Osteocyte (in vitro differentiated cells): ENCODE data around the gene GCAT. TPM values are rescaled to one million over a fixed set of nuclear protein-coding genes. Genes with fewer than 3 reads are reported as not detected.

ENCODE experiments used
- DNase-seq: peaks from one replicate; pipeline ENCODE4 v3.0.0; 2021; ENCODE audit warnings: mixed read lengths; ENCODE audit not compliant: unreplicated experiment; ENCODE audit errors: extremely low spot score
- H3K27ac Mint-ChIP-seq: one replicate; pipeline ENCODE4 v1.8.0; 2021; ENCODE audit warnings: mild to moderate bottlenecking, mixed read lengths; ENCODE audit not compliant: unreplicated experiment
- H3K27me3 Mint-ChIP-seq: one replicate; pipeline ENCODE4 v1.8.0; 2021; ENCODE audit warnings: mixed read lengths; ENCODE audit not compliant: unreplicated experiment
- H3K36me3 Mint-ChIP-seq: one replicate; pipeline ENCODE4 v1.8.0; 2021; ENCODE audit warnings: mixed read lengths; ENCODE audit not compliant: unreplicated experiment
- H3K4me1 Mint-ChIP-seq: one replicate; pipeline ENCODE4 v1.8.0; 2021; ENCODE audit warnings: mixed read lengths; ENCODE audit not compliant: unreplicated experiment
- H3K4me3 Mint-ChIP-seq: one replicate; pipeline ENCODE4 v1.8.0; 2021; ENCODE audit warnings: mild to moderate bottlenecking, moderate library complexity, mixed read lengths; ENCODE audit not compliant: unreplicated experiment
- H3K9me3 Mint-ChIP-seq: one replicate; pipeline ENCODE4 v1.8.0; 2021; ENCODE audit warnings: mixed read lengths; ENCODE audit not compliant: unreplicated experiment
- total RNA-seq: library from RNA; stranded (reverse); gene quantifications from 2 replicates; pipeline ENCODE4 v1.2.1, GENCODE V29; 2021
- TF ChIP-seq, protein P1 (sequence below): fragments of 200-600 bp; sonication (generic); IDR thresholded peaks from 2 replicates; pipeline ENCODE4 v1.5.0; 2021; ENCODE audit warnings: antibody characterized with exemption, mild to moderate bottlenecking, moderate library complexity

Gene GCAT
- total RNA-seq, 1 donor from 2014 or later, result 33.4 TPM

GRCh38 chr22:37822079-37822833 lies 14.5 kb downstream of the GCAT start:
- peaks cover 12% of the 10 kb centered on the region for H3K4me1 Mint-ChIP-seq
- no peak for DNase-seq
- no peak overlapping the region for H3K4me3 Mint-ChIP-seq
- H3K27ac Mint-ChIP-seq, result no peak overlapping the region
- H3K27me3 Mint-ChIP-seq, result peaks cover 6% of the 10 kb centered on the region
- TF ChIP-seq, protein P1, sequence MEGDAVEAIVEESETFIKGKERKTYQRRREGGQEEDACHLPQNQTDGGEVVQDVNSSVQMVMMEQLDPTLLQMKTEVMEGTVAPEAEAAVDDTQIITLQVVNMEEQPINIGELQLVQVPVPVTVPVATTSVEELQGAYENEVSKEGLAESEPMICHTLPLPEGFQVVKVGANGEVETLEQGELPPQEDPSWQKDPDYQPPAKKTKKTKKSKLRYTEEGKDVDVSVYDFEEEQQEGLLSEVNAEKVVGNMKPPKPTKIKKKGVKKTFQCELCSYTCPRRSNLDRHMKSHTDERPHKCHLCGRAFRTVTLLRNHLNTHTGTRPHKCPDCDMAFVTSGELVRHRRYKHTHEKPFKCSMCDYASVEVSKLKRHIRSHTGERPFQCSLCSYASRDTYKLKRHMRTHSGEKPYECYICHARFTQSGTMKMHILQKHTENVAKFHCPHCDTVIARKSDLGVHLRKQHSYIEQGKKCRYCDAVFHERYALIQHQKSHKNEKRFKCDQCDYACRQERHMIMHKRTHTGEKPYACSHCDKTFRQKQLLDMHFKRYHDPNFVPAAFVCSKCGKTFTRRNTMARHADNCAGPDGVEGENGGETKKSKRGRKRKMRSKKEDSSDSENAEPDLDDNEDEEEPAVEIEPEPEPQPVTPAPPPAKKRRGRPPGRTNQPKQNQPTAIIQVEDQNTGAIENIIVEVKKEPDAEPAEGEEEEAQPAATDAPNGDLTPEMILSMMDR, result no peak
- H3K9me3 Mint-ChIP-seq, result no peaks in the 10 kb centered on the region
- H3K36me3 Mint-ChIP-seq, result no peaks in the 10 kb centered on the region

GRCh38 chr22:37823134-37823985 lies 15.6 kb downstream of the GCAT start, which contains the start of gene GALR3:
GALR3 (plus strand) TSS chr22:37823382; CDS start chr22:37823407, 25 bp downstream.
- Mint-ChIP-seq H3K9me3 (no peaks in the 10 kb centered on the region), H3K4me3 (no peak within 1 kb of the TSS), H3K27ac (no peak within 1 kb of the TSS), H3K27me3 (peaks cover 6% of the 10 kb centered on the region), H3K4me1 (peaks cover 5% of the 10 kb centered on the region), H3K36me3 (peaks cover 2% of the 10 kb centered on the region)
- TF ChIP-seq, protein P1, result no peak
- no peak for DNase-seq

- peak overlapping the region; percentile 61 for H3K4me3 Mint-ChIP-seq
- H3K4me1 Mint-ChIP-seq, result peaks cover 5% of the 10 kb centered on the region
- peaks cover 6% of the 10 kb centered on the region for H3K27me3 Mint-ChIP-seq
- no peak for DNase-seq
- H3K36me3 Mint-ChIP-seq, result peaks cover 6% of the 10 kb centered on the region
- H3K9me3 Mint-ChIP-seq, result no peaks in the 10 kb centered on the region
- TF ChIP-seq, protein P1, result no peak
- no peak overlapping the region for H3K27ac Mint-ChIP-seq
Measured at GRCh38 chr22:37824674-37825641, 17.2 kb downstream of the GCAT start.

GRCh38 chr22:37827056-37827455 lies 19.3 kb downstream of the GCAT start:
- DNase-seq, result no peak

More at GRCh38 chr22:37827056-37827455, 19.3 kb downstream of the GCAT start:
- peaks cover 10% of the 10 kb centered on the region for H3K36me3 Mint-ChIP-seq
- no peak overlapping the region for H3K4me3 Mint-ChIP-seq
- H3K9me3 Mint-ChIP-seq, result no peaks in the 10 kb centered on the region
- H3K4me1 Mint-ChIP-seq, result peaks cover 4% of the 10 kb centered on the region
- TF ChIP-seq, protein P1, result no peak
- no peaks in the 10 kb centered on the region for H3K27me3 Mint-ChIP-seq
- H3K27ac Mint-ChIP-seq, result no peak overlapping the region
